Endothelial cell of umbilical vein (primary cell): ENCODE results near the gene TNS1. TPM values are rescaled to one million over a fixed set of nuclear protein-coding genes. Genes with fewer than 3 reads are reported as not detected.

Source experiments
- BruUV-seq: library from RNA; stranded (reverse); fragments of 400-500 nt; replicated peaks from 2 replicates; lab custom pipeline; 2021; lab: Mats Ljungman, UMichigan
- CTCF ChIA-PET: fragments of 300-600, 350-600 bp; sonication (Branson Sonifier 250); formaldehyde crosslinking; loops from one replicate; lab custom pipeline; 2021; ENCODE audit warnings: antibody characterized with exemption, inconsistent platforms; lab: Charles Lee
- POLR2A ChIA-PET: fragments of 300-600, 350-600 bp; sonication (Branson Sonifier 250); formaldehyde crosslinking; loops from one replicate; lab custom pipeline; 2021; ENCODE audit warnings: antibody characterized with exemption, inconsistent platforms; lab: Charles Lee
- DNase-seq: peaks from one replicate; pipeline ENCODE4 v3.0.0-alpha.2; 2011; ENCODE audit warnings: low read depth, low spot score
- FAIRE-seq: peaks from 2 replicates; lab custom pipeline; 2011; peaks lifted over from hg19 to GRCh38; lab: Jason Lieb, UNC
- H2AFZ ChIP-seq: 2 replicates; pipeline ENCODE4 v1.6.0; 2012; ENCODE audit warnings: low read depth, low read length, control low read depth, inconsistent platforms
- H3K27ac ChIP-seq: 2 replicates; pipeline ENCODE4 v1.5.1; 2011; ENCODE audit warnings: low read depth, mild to moderate bottlenecking, control low read depth, low read length, moderate library complexity; ENCODE audit not compliant: insufficient read depth
- H3K27me3 ChIP-seq, 2 experiments: 2 replicates each; pipeline versions ENCODE4 v1.6.0 to v1.6.1; 2011; ENCODE audit warnings: low read length in 2 of 2, mixed read lengths in 1 of 2; ENCODE audit not compliant: control insufficient read depth in 2 of 2, insufficient read depth in 2 of 2
- H3K36me3 ChIP-seq, 2 experiments: 2 replicates in 1 of 2; 3 replicates in 1 of 2; pipeline ENCODE4 v1.5.1; 2011; ENCODE audit warnings: low read length in 2 of 2, mild to moderate bottlenecking in 1 of 2, moderate library complexity in 1 of 2; ENCODE audit not compliant: control insufficient read depth in 2 of 2, insufficient read depth in 2 of 2; ENCODE audit errors: extremely low read depth in 1 of 2
- H3K4me1 ChIP-seq: 3 replicates; pipeline ENCODE4 v1.5.1; 2011; ENCODE audit warnings: mild to moderate bottlenecking, low read length; ENCODE audit not compliant: control insufficient read depth, insufficient read depth; ENCODE audit errors: extremely low read depth
- H3K4me2 ChIP-seq: 2 replicates; pipeline ENCODE4 v1.6.1; 2011; ENCODE audit warnings: low read length, control low read depth, mixed read lengths; ENCODE audit not compliant: insufficient read depth
- H3K4me3 ChIP-seq, 3 experiments: fragments of 200-600 bp in 1 of 3; sonication (generic), shearing (Covaris generic) in 1 of 3; replicated peaks in 1 of 3; 2 replicates each; pipeline ENCODE4 v1.5.1; 2011 to 2016; ENCODE audit warnings: control low read depth in 3 of 3, low read length in 3 of 3, mild to moderate bottlenecking in 2 of 3, inconsistent platforms in 1 of 3, low read depth in 1 of 3, moderate library complexity in 1 of 3; ENCODE audit not compliant: insufficient read depth in 1 of 3
- H3K79me2 ChIP-seq: 2 replicates; pipeline ENCODE4 v1.6.0; 2012; ENCODE audit warnings: low read length, inconsistent platforms; ENCODE audit not compliant: control insufficient read depth, insufficient read depth
- H3K9ac ChIP-seq: replicated peaks from 2 replicates; pipeline ENCODE3; 2011; ENCODE audit warnings: low read length, control low read depth; ENCODE audit not compliant: insufficient read depth; ENCODE audit errors: extremely low read depth
- H3K9me1 ChIP-seq: replicated peaks from 3 replicates; pipeline ENCODE4 v1.6.0; 2011; ENCODE audit warnings: mild to moderate bottlenecking, low read length; ENCODE audit not compliant: control insufficient read depth, insufficient read depth; ENCODE audit errors: extremely low read depth
- H3K9me3 ChIP-seq: replicated peaks from 2 replicates; pipeline ENCODE4 v1.5.1; 2012; ENCODE audit warnings: low read length, inconsistent platforms; ENCODE audit not compliant: control insufficient read depth, insufficient read depth
- H4K20me1 ChIP-seq: replicated peaks from 2 replicates; pipeline ENCODE3; 2011; ENCODE audit warnings: mild to moderate bottlenecking, low read length; ENCODE audit not compliant: control insufficient read depth, insufficient read depth; ENCODE audit errors: extremely low read depth
- EZH2 ChIP-seq: IDR thresholded peaks from 2 replicates; pipeline ENCODE4 v1.6.1; 2012; ENCODE audit warnings: borderline replicate concordance, low read depth, mild to moderate bottlenecking, moderate library complexity, low read length, inconsistent platforms; ENCODE audit not compliant: severe bottlenecking
- FOS ChIP-seq: IDR thresholded peaks from 2 replicates; pipeline ENCODE4 v1.6.1; 2011; ENCODE audit warnings: mild to moderate bottlenecking, low read length, moderate library complexity, borderline replicate concordance; ENCODE audit not compliant: insufficient read depth
- GATA2 ChIP-seq: IDR thresholded peaks from 2 replicates; pipeline ENCODE4 v1.7.0; 2011; ENCODE audit warnings: low read depth, mild to moderate bottlenecking, moderate library complexity, mixed read lengths, low read length; ENCODE audit not compliant: insufficient read length, insufficient read depth
- JUN ChIP-seq: IDR thresholded peaks from 2 replicates; pipeline ENCODE4 v1.6.1; 2011; ENCODE audit warnings: borderline replicate concordance, low read depth; ENCODE audit not compliant: insufficient read length, insufficient read depth
- MYC ChIP-seq: IDR thresholded peaks from one replicate; pipeline ENCODE4 v1.6.1; 2011; ENCODE audit warnings: mild to moderate bottlenecking, low read depth, low read length
- POLR2A ChIP-seq: IDR thresholded peaks from 2 replicates; pipeline ENCODE4 v1.6.1; 2012; ENCODE audit warnings: low read depth, mild to moderate bottlenecking, control low read depth, low read length
- POLR2AphosphoS5 ChIP-seq: IDR thresholded peaks from 2 replicates; pipeline ENCODE4 v1.6.1; 2012; ENCODE audit warnings: low read depth, mild to moderate bottlenecking, control low read depth, low read length, moderate library complexity; ENCODE audit not compliant: insufficient read depth
- dilution Hi-C: fragments of 300-500 bp; cut with MboI; formaldehyde crosslinking; loops from one replicate; pipeline ENCODE4 v1.15.0; 2019; ENCODE audit warnings: low sequenced_read_pairs; ENCODE audit not compliant: extremely low pct_ligation_motif_present
- intact Hi-C: fragments of 100-400 bp; cut with micrococcal nuclease; formaldehyde crosslinking; loops from one replicate; pipeline ENCODE4 v1.10.0; 2022
- polyA plus RNA-seq, 4 experiments: library from polyadenylated mRNA; depleted of rRNA in 3 of 4; stranded (reverse) in 3 of 4; unstranded in 1 of 4; fragments of >200 nt; gene quantifications; 2 replicates each; pipeline versions ENCODE4 v1.2.1 to v1.2.3, GENCODE V29; 2011 to 2012; ENCODE audit warnings: missing spikeins in 1 of 4
- total RNA-seq: library from RNA; stranded (reverse); gene quantifications from 2 replicates; pipeline ENCODE4 v1.2.3, GENCODE V29; 2021
- TF ChIP-seq, protein P1 (sequence below), 2 donors: IDR thresholded peaks; 1 replicate in 1 of 2; 2 replicates in 1 of 2; pipeline ENCODE4 v1.5.1; 2011; ENCODE audit warnings: low read length in 2 of 2, mild to moderate bottlenecking in 2 of 2, moderate library complexity in 2 of 2, control low read depth in 1 of 2, inconsistent platforms in 1 of 2, low read depth in 1 of 2; ENCODE audit not compliant: insufficient read depth in 1 of 2; ENCODE audit errors: extremely low read depth in 1 of 2
- TF ChIP-seq, protein P2 (sequence below): IDR thresholded peaks from 2 replicates; pipeline ENCODE4 v1.6.1; 2011; ENCODE audit not compliant: insufficient read depth, insufficient read length

TNS1 gene
- total and polyA plus RNA-seq, 2 donors (not counting 3 experiments of a cell fraction or from before 2014, with no cell fraction given): 11.0 to 52.1 TPM

DNA sequence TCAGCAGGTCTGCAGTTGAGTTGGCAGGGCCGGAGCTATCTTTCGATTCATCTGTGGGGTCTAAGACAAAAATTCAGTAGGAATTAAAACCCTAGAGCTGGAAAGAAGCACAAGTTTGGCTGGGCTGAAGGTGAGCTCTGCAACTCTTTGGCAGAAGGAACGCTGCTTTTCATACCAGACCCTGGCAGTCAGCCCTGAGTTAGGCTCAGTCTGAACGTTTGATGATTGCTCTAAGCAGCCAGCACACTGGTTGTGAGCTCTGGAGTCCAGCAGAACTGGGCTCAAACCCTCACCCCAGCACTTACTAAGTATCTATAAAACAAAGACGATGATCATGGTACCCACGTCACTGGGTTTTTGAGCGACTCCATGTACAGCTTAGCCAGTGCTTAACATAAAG is 192.5 kb downstream of the TNS1 start:
- H3K4me1 ChIP-seq: no peaks in the 10 kb centered on the region
- FAIRE-seq: no peak
- dilution Hi-C loops: no loop called here
- no TSS peak for BruUV-seq
- H3K9me1 ChIP-seq: no peaks in the 10 kb centered on the region
- CTCF ChIA-PET: interaction anchor here (0.8 to 1.0 kb wide), 2 partner anchors 21 to 184 kb away, joined by 3 read pairs; no protein-coding TSS in a partner anchor
- H3K4me3 ChIP-seq: no peak overlapping the region
- intact Hi-C loops: no loop called here
- H4K20me1 ChIP-seq: no peaks in the 10 kb centered on the region
- no peaks in the 10 kb centered on the region for H3K79me2 ChIP-seq
- no peak overlapping the region for H2AFZ ChIP-seq
- no peak overlapping the region for H3K27ac ChIP-seq
- no peak overlapping the region for H3K4me2 ChIP-seq
- POLR2A ChIA-PET: no interaction called here
- no peak overlapping the region for H3K9ac ChIP-seq
- no peak for DNase-seq
- H3K27me3 ChIP-seq: no peaks in the 10 kb centered on the region
- no peaks in the 10 kb centered on the region for H3K9me3 ChIP-seq
- TF ChIP-seq POLR2A (no peak), MYC (no peak), EZH2 (no peak), GATA2 (no peak), FOS (no peak), JUN (no peak), POLR2AphosphoS5 (no peak)
- TF ChIP-seq, protein P1, sequence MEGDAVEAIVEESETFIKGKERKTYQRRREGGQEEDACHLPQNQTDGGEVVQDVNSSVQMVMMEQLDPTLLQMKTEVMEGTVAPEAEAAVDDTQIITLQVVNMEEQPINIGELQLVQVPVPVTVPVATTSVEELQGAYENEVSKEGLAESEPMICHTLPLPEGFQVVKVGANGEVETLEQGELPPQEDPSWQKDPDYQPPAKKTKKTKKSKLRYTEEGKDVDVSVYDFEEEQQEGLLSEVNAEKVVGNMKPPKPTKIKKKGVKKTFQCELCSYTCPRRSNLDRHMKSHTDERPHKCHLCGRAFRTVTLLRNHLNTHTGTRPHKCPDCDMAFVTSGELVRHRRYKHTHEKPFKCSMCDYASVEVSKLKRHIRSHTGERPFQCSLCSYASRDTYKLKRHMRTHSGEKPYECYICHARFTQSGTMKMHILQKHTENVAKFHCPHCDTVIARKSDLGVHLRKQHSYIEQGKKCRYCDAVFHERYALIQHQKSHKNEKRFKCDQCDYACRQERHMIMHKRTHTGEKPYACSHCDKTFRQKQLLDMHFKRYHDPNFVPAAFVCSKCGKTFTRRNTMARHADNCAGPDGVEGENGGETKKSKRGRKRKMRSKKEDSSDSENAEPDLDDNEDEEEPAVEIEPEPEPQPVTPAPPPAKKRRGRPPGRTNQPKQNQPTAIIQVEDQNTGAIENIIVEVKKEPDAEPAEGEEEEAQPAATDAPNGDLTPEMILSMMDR (IDR thresholded peaks at IDR 0.05; ENCODE audit: extremely low read depth in 1 of 2, insufficient read depth in 1 of 2, low read depth in 1 of 2, low read length in 2 of 2): no peak
- TF ChIP-seq, protein P2, sequence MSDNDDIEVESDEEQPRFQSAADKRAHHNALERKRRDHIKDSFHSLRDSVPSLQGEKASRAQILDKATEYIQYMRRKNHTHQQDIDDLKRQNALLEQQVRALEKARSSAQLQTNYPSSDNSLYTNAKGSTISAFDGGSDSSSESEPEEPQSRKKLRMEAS: no peak
- H3K36me3 ChIP-seq: peaks cover 12 to 29% of the 10 kb centered on the region in 2 experiments
